Mammary epithelial cell (primary cell): Measurements from ENCODE around the gene ARHGEF5.
"Not testable (repeated sequence)": the region's sequence is repeated elsewhere in the genome, so short reads cannot be mapped to it uniquely, and the experiment has no call there.

Source experiments
- CTCF ChIP-seq, 2 donors: IDR thresholded peaks in 1 of 2; conservative IDR thresholded peaks in 1 of 2; 2 replicates each; pipeline ENCODE4 v1.5.1; 2011 to 2012; ENCODE audit warnings: inconsistent platforms in 2 of 2, low read length in 2 of 2, mild to moderate bottlenecking in 2 of 2, control low read depth in 1 of 2, low read depth in 1 of 2; ENCODE audit not compliant: insufficient read depth in 1 of 2; ENCODE audit errors: extremely low read depth in 1 of 2
- EZH2 ChIP-seq: IDR thresholded peaks from 2 replicates; pipeline ENCODE4 v1.6.1; 2012; ENCODE audit warnings: low read length, inconsistent platforms, borderline replicate concordance

- not testable (repeated sequence) for TF ChIP-seq CTCF (conservative IDR thresholded peaks at IDR 0.05 in 1 of 2, IDR thresholded peaks at IDR 0.05 in 1 of 2; ENCODE audit: extremely low read depth in 1 of 2, insufficient read depth in 1 of 2, low read depth in 1 of 2, low read length in 2 of 2); EZH2
Observed at GRCh38 chr7:144348625-144349024, 6.6 kb upstream of the ARHGEF5 start.
